ENCODE measurements around the gene CCDC85C. TPM values are rescaled to one million over a fixed set of nuclear protein-coding genes. Genes with fewer than 3 reads are reported as not detected.
"Not testable (repeated sequence)": the region's sequence is repeated elsewhere in the genome, so short reads cannot be mapped to it uniquely, and the experiment has no call there.

CCDC85C gene
- 53.1 TPM for total RNA-seq
- long read RNA-seq, full-length matches to known transcripts, result 11 of 39 reads
- long read RNA-seq, partial matches to known transcripts, result 4 of 39 reads
- long read RNA-seq, other reads (novel, unspliced or antisense), result 24 of 39 reads

- DNase-seq (ENCODE audit: missing footprints) (peak; percentile 64), ATAC-seq (no peak)
- intact Hi-C loops (cut with DNase I), result no loop called here
These were observed at the start of gene CCDC85C for GRCh38 chr14:99603471-99604277. CCDC85C (minus strand) TSS chr14:99604207; CDS start chr14:99603959, 248 bp downstream.

GRCh38 chr14:99651953-99652746, 48.1 kb upstream of the CCDC85C start:
- ATAC-seq (no peak), DNase-seq (ENCODE audit: missing footprints) (peak; percentile 27)
- intact Hi-C loops (cut with DNase I), result no loop called here

- no peak for ATAC-seq
These were observed 46.2 kb upstream of the CCDC85C start for GRCh38 chr14:99650189-99650588.

GRCh38 chr14:99649643-99650042, 45.6 kb upstream of the CCDC85C start:
- intact Hi-C loops (cut with DNase I), result no loop called here
- DNase-seq (ENCODE audit: missing footprints) (no peak), ATAC-seq (no peak)

More at GRCh38 chr14:99650189-99650588, 46.2 kb upstream of the CCDC85C start:
- DNase-seq (ENCODE audit: missing footprints), result peak; percentile 60
- intact Hi-C loops (cut with DNase I), result no loop called here

- intact Hi-C loops (cut with DNase I), result no loop called here
- DNase-seq (ENCODE audit: missing footprints) (peak; percentile 45), ATAC-seq (no peak)
These were observed 45.2 kb upstream of the CCDC85C start for GRCh38 chr14:99649219-99649618.

- no peak for ATAC-seq
- intact Hi-C loops (cut with DNase I), result no loop called here
- DNase-seq (ENCODE audit: missing footprints), result peak; percentile 46
These were observed 44.2 kb upstream of the CCDC85C start for GRCh38 chr14:99648027-99648784.

GRCh38 chr14:99647411-99647810, 43.4 kb upstream of the CCDC85C start:
- intact Hi-C loops (cut with DNase I), result no loop called here
- ATAC-seq (no peak), DNase-seq (ENCODE audit: missing footprints) (peak; percentile 63)

- DNase-seq (ENCODE audit: missing footprints) (peak; percentile 48), ATAC-seq (no peak)
- intact Hi-C loops (cut with DNase I), result no loop called here
These were observed 41.8 kb upstream of the CCDC85C start for GRCh38 chr14:99645545-99646505.

GRCh38 chr14:99644723-99645544, 40.9 kb upstream of the CCDC85C start, which contains the start of gene HHIPL1:
HHIPL1 (plus strand) TSS chr14:99645129; CDS start chr14:99645208, 79 bp downstream.
- DNase-seq (ENCODE audit: missing footprints), result peak; percentile 65
- ATAC-seq, result peak; percentile 65
- intact Hi-C loops (cut with DNase I), result no loop called here

GRCh38 chr14:99644035-99644587, 40.1 kb upstream of the CCDC85C start:
- ATAC-seq (no peak), DNase-seq (ENCODE audit: missing footprints) (no peak)
- intact Hi-C loops (cut with DNase I), result no loop called here

- ATAC-seq, result no peak
- no peak for DNase-seq (ENCODE audit: missing footprints)
- intact Hi-C loops (cut with DNase I), result no loop called here
These were observed 39.3 kb upstream of the CCDC85C start for GRCh38 chr14:99643343-99643742.

GRCh38 chr14:99642771-99643170, 38.8 kb upstream of the CCDC85C start:
- ATAC-seq; intact Hi-C loops (cut with DNase I); DNase-seq (ENCODE audit: missing footprints): not testable (repeated sequence)

- no peak for ATAC-seq
- no peak for DNase-seq (ENCODE audit: missing footprints)
- intact Hi-C loops (cut with DNase I), result no loop called here
These were observed 33.6 kb upstream of the CCDC85C start for GRCh38 chr14:99637624-99638023.

- intact Hi-C loops (cut with DNase I), result no loop called here
- ATAC-seq (no peak), DNase-seq (ENCODE audit: missing footprints) (no peak)
These were observed 32.5 kb upstream of the CCDC85C start for GRCh38 chr14:99636487-99636886.

GRCh38 chr14:99635116-99635515, 31.1 kb upstream of the CCDC85C start:
- no peak for ATAC-seq
- no peak for DNase-seq (ENCODE audit: missing footprints)
- intact Hi-C loops (cut with DNase I), result no loop called here

GRCh38 chr14:99634443-99634842, 30.4 kb upstream of the CCDC85C start:
- DNase-seq (ENCODE audit: missing footprints) (no peak), ATAC-seq (no peak)
- intact Hi-C loops (cut with DNase I), result no loop called here

- ATAC-seq, result no peak
- intact Hi-C loops (cut with DNase I), result no loop called here
- no peak for DNase-seq (ENCODE audit: missing footprints)
These were observed 29.9 kb upstream of the CCDC85C start for GRCh38 chr14:99633918-99634317.

Measured in Right ventricle myocardium inferior (tissue), 1 donor.